HepG2 (cell line): ENCODE measurements around the gene ZNF814. TPM values are rescaled to one million over a fixed set of nuclear protein-coding genes. Genes with fewer than 3 reads are reported as not detected.
A peak's percentile ranks its signal among the peaks of the same experiment; 100 is the strongest.
"Not testable (repeated sequence)": the region's sequence is repeated elsewhere in the genome, so short reads cannot be mapped to it uniquely, and the experiment has no call there.

Source experiments
- BCL6 ChIP-seq: IDR thresholded peaks from 2 replicates; pipeline ENCODE4 v1.6.1; 2016; ENCODE audit warnings: missing genetic modification reagents, missing compliant biosample characterization
- FOXA1 ChIP-seq, 2 experiments: fragments of 450-650 bp in 1 of 2; sonication (generic) in 1 of 2; formaldehyde crosslinking in 1 of 2; IDR thresholded peaks; 2 replicates each; pipeline versions ENCODE4 v1.4.0 to v1.6.1; 2016 to 2020; ENCODE audit warnings: missing genetic modification reagents in 1 of 2
- FOXK2 ChIP-seq: fragments of 450-650 bp; IDR thresholded peaks from 2 replicates; pipeline ENCODE4 v1.6.1; 2016
- GATAD2A ChIP-seq: IDR thresholded peaks from 2 replicates; pipeline ENCODE4 v1.6.1; 2016
- NCOA2 ChIP-seq: sonication (generic); formaldehyde crosslinking; IDR thresholded peaks from 2 replicates; pipeline ENCODE4 v1.8.0; 2022; ENCODE audit warnings: inconsistent platforms
- NR2F1 ChIP-seq, 2 experiments: fragments of 450-650 bp in 1 of 2; formaldehyde crosslinking in 1 of 2; IDR thresholded peaks; 2 replicates each; pipeline versions ENCODE4 v1.5.0 to v1.6.1; 2016 to 2020; ENCODE audit warnings: mild to moderate bottlenecking in 1 of 2, missing compliant biosample characterization in 1 of 2, missing genetic modification reagents in 1 of 2, moderate library complexity in 1 of 2
- SOX6 ChIP-seq, 2 experiments: fragments of 450-650 bp in 1 of 2; sonication (generic) in 1 of 2; formaldehyde crosslinking in 1 of 2; IDR thresholded peaks; 2 replicates each; pipeline versions ENCODE4 v1.4.0 to v1.6.1; 2017 to 2020; ENCODE audit warnings: antibody characterized with exemption in 1 of 2, mild to moderate bottlenecking in 1 of 2, missing genetic modification reagents in 1 of 2
- THAP11 ChIP-seq: IDR thresholded peaks from 2 replicates; pipeline ENCODE4 v1.6.1; 2016; ENCODE audit warnings: missing biosample characterization, missing genetic modification reagents
- YEATS4 ChIP-seq: sonication (generic); formaldehyde crosslinking; IDR thresholded peaks from 2 replicates; pipeline ENCODE4 v1.4.0; 2020; ENCODE audit warnings: missing genetic modification reagents, borderline replicate concordance
- ZNF430 ChIP-seq: sonication (generic); formaldehyde crosslinking; IDR thresholded peaks from 2 replicates; pipeline ENCODE4 v1.9.0; 2021; ENCODE audit warnings: mild to moderate bottlenecking, missing genetic modification reagents
- ZNF644 ChIP-seq: IDR thresholded peaks from 2 replicates; pipeline ENCODE4 v1.6.1; 2016; ENCODE audit warnings: low read depth
- ZNF761 ChIP-seq: sonication (generic); formaldehyde crosslinking; conservative IDR thresholded peaks from 2 replicates; pipeline ENCODE4 v1.4.0; 2020; ENCODE audit warnings: mild to moderate bottlenecking, missing genetic modification reagents
- polyA plus RNA-seq, 8 experiments: library from polyadenylated mRNA; depleted of rRNA in 3 of 8; stranded (reverse) in 7 of 8; unstranded in 1 of 8; fragments of >200 nt; fragmentation: Illumina TruSeq in 4 of 8; extraction: Trizol in 4 of 8; gene quantifications; 2 replicates each; pipeline versions ENCODE4 v1.2.1 to v1.2.3, GENCODE V29; 2011 to 2016; ENCODE audit warnings: low read depth in 4 of 8, missing spikeins in 1 of 8, mixed read lengths in 1 of 8; ENCODE audit not compliant: insufficient read depth in 1 of 8
- total RNA-seq, 5 experiments: library from RNA; depleted of rRNA; stranded (reverse); fragments of >200 nt; fragmentation: Illumina TruSeq; extraction: Trizol; gene quantifications; 2 replicates each; pipeline ENCODE4 v1.2.3, GENCODE V29; 2016; ENCODE audit warnings: low read depth in 1 of 5
- TF ChIP-seq, protein P1 (sequence below): sonication (generic); formaldehyde crosslinking; IDR thresholded peaks from 2 replicates; pipeline ENCODE4 v1.4.0; 2020; ENCODE audit warnings: missing genetic modification reagents
- TF ChIP-seq, protein P2 (sequence below): sonication (generic); formaldehyde crosslinking; IDR thresholded peaks from 2 replicates; pipeline ENCODE4 v1.5.1; 2020; ENCODE audit warnings: mild to moderate bottlenecking, missing genetic modification reagents
- TF ChIP-seq, protein P3 (sequence below): sonication (generic); formaldehyde crosslinking; IDR thresholded peaks from 2 replicates; pipeline ENCODE4 v1.4.0; 2020; ENCODE audit warnings: missing genetic modification reagents
- TF ChIP-seq, protein P4 (sequence below): IDR thresholded peaks from 2 replicates; pipeline ENCODE4 v1.6.1; 2016
- TF ChIP-seq, protein P5 (sequence below): sonication (generic); formaldehyde crosslinking; IDR thresholded peaks from 2 replicates; pipeline ENCODE4 v1.4.0; 2020; ENCODE audit warnings: missing genetic modification reagents

The ZNF814 gene
- total and polyA plus RNA-seq, 2 of the 13 experiments (the other 11 are each of a cell fraction or from before 2014, with no cell fraction given) = 2.5 to 3.4 TPM

DNA sequence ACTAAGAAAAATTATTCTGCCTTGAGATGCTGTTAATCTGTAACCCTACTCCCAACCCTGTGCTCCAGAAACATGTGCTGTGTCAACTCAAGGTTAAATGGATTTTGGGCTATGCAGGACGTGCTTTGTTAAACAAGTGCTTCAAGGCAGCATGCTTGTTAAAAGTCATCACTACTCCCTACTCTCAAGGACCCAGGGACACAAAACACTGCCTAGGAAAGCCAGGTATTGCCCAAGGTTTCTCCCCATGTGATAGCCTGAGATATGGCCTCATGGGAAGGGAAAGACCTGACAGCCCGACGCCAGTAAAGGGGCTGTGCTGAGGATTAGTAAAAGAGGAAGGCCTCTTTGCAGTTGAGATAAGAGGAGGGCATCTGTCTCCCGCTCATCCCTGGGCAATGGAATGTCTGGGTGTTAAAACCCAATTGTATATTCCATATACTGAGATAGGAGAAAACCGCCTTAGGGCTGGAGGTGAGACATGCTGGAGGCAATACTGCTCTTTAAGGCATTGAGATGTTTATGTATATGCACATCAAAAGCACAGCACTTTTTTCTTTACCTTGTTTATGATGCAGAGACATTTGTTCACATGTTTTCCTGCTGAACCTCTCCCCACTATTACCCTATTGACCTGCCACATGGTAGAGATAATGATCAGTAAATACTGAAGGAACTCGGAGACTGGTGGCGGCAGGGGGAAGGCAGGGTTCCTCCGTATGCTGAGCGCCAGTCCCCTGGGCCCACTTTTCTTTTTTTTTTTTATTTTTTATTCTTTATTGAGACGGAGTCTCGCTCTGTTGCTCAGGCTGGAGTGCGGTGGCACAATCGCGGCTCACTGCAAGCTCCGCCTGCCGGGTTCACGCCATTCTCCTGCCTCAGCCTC is 78.2 kb downstream of the ZNF814 start (continued):
- TF ChIP-seq FOXK2 (peak; percentile 68; the same call in 1 of the 2 replicates), ZNF644 (CRISPR knock-in tag) (0 out of 2 replicates have a peak, but pooled peaks have one; percentile 38), NCOA2 (0 out of 2 replicates have a peak, but pooled peaks have one; percentile 18), BCL6 (peak; percentile 9; the same call in 1 of the 2 replicates), SOX6 (CRISPR knock-in tag; IDR thresholded peaks at IDR 0.05) (peak; percentile 32), ZNF430 (CRISPR knock-in tag) (peak; percentile 72; the same call in 1 of the 2 replicates), GATAD2A (CRISPR knock-in tag) (peak; percentile 60), YEATS4 (CRISPR knock-in tag) (peak; percentile 60; the same call in 1 of the 2 replicates), ZNF761 (CRISPR knock-in tag) (0 out of 2 replicates have a peak, but pooled peaks have one; percentile 34), FOXA1 (CRISPR knock-in tag; IDR thresholded peaks at IDR 0.05) (peak; percentile 81), THAP11 (CRISPR knock-in tag) (peak; percentile 75), NR2F1 (CRISPR knock-in tag; IDR thresholded peaks at IDR 0.05) (0 out of 4 replicates have a peak, but pooled peaks have one; percentile 18 to 22)
- TF ChIP-seq, protein P1, sequence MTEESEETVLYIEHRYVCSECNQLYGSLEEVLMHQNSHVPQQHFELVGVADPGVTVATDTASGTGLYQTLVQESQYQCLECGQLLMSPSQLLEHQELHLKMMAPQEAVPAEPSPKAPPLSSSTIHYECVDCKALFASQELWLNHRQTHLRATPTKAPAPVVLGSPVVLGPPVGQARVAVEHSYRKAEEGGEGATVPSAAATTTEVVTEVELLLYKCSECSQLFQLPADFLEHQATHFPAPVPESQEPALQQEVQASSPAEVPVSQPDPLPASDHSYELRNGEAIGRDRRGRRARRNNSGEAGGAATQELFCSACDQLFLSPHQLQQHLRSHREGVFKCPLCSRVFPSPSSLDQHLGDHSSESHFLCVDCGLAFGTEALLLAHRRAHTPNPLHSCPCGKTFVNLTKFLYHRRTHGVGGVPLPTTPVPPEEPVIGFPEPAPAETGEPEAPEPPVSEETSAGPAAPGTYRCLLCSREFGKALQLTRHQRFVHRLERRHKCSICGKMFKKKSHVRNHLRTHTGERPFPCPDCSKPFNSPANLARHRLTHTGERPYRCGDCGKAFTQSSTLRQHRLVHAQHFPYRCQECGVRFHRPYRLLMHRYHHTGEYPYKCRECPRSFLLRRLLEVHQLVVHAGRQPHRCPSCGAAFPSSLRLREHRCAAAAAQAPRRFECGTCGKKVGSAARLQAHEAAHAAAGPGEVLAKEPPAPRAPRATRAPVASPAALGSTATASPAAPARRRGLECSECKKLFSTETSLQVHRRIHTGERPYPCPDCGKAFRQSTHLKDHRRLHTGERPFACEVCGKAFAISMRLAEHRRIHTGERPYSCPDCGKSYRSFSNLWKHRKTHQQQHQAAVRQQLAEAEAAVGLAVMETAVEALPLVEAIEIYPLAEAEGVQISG (CRISPR knock-in tag) = peak; percentile 47
- TF ChIP-seq, protein P2, sequence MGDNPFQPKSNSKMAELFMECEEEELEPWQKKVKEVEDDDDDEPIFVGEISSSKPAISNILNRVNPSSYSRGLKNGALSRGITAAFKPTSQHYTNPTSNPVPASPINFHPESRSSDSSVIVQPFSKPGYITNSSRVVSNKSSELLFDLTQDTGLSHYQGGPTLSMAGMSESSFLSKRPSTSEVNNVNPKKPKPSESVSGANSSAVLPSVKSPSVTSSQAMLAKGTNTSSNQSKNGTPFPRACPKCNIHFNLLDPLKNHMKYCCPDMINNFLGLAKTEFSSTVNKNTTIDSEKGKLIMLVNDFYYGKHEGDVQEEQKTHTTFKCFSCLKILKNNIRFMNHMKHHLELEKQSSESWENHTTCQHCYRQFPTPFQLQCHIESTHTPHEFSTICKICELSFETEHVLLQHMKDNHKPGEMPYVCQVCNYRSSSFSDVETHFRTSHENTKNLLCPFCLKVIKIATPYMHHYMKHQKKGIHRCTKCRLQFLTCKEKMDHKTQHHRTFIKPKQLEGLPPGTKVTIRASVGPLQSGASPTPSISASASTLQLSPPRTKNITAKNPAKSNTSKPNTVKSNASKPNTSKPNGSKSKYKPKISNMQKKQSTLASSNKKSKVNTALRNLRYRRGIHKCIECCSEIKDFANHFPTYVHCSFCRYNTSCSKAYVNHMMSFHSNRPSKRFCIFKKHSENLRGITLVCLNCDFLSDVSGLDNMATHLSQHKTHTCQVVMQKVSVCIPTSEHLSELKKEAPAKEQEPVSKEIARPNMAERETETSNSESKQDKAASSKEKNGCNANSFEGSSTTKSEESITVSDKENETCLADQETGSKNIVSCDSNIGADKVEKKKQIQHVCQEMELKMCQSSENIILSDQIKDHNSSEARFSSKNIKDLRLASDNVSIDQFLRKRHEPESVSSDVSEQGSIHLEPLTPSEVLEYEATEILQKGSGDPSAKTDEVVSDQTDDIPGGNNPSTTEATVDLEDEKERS (CRISPR knock-in tag) = peak; percentile 80; the same call in 1 of the 2 replicates
- TF ChIP-seq SOX6, FOXA1 (IDR thresholded peaks at IDR 0.05): not testable (repeated sequence)
- TF ChIP-seq, protein P3, sequence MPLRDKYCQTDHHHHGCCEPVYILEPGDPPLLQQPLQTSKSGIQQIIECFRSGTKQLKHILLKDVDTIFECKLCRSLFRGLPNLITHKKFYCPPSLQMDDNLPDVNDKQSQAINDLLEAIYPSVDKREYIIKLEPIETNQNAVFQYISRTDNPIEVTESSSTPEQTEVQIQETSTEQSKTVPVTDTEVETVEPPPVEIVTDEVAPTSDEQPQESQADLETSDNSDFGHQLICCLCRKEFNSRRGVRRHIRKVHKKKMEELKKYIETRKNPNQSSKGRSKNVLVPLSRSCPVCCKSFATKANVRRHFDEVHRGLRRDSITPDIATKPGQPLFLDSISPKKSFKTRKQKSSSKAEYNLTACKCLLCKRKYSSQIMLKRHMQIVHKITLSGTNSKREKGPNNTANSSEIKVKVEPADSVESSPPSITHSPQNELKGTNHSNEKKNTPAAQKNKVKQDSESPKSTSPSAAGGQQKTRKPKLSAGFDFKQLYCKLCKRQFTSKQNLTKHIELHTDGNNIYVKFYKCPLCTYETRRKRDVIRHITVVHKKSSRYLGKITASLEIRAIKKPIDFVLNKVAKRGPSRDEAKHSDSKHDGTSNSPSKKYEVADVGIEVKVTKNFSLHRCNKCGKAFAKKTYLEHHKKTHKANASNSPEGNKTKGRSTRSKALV = peak; percentile 31; the same call in 1 of the 2 replicates
- TF ChIP-seq, protein P4, sequence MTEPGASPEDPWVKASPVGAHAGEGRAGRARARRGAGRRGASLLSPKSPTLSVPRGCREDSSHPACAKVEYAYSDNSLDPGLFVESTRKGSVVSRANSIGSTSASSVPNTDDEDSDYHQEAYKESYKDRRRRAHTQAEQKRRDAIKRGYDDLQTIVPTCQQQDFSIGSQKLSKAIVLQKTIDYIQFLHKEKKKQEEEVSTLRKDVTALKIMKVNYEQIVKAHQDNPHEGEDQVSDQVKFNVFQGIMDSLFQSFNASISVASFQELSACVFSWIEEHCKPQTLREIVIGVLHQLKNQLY (CRISPR knock-in tag) = peak; percentile 80
- TF ChIP-seq, protein P5, sequence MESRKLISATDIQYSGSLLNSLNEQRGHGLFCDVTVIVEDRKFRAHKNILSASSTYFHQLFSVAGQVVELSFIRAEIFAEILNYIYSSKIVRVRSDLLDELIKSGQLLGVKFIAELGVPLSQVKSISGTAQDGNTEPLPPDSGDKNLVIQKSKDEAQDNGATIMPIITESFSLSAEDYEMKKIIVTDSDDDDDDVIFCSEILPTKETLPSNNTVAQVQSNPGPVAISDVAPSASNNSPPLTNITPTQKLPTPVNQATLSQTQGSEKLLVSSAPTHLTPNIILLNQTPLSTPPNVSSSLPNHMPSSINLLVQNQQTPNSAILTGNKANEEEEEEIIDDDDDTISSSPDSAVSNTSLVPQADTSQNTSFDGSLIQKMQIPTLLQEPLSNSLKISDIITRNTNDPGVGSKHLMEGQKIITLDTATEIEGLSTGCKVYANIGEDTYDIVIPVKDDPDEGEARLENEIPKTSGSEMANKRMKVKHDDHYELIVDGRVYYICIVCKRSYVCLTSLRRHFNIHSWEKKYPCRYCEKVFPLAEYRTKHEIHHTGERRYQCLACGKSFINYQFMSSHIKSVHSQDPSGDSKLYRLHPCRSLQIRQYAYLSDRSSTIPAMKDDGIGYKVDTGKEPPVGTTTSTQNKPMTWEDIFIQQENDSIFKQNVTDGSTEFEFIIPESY = peak; percentile 79
